HG03469 (cell line): ENCODE results near the gene WDR82.

ENCODE experiments used
- ATAC-seq: cut with Tn5 transposase; IDR thresholded peaks from one replicate; pipeline ENCODE4 v1.9.1; 2021; ENCODE audit warnings: mild to moderate bottlenecking, moderate library complexity, moderate number of reproducible peaks; ENCODE audit not compliant: unreplicated experiment

The WDR82 gene, protein sequence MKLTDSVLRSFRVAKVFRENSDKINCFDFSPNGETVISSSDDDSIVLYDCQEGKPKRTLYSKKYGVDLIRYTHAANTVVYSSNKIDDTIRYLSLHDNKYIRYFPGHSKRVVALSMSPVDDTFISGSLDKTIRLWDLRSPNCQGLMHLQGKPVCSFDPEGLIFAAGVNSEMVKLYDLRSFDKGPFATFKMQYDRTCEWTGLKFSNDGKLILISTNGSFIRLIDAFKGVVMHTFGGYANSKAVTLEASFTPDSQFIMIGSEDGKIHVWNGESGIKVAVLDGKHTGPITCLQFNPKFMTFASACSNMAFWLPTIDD

DNA sequence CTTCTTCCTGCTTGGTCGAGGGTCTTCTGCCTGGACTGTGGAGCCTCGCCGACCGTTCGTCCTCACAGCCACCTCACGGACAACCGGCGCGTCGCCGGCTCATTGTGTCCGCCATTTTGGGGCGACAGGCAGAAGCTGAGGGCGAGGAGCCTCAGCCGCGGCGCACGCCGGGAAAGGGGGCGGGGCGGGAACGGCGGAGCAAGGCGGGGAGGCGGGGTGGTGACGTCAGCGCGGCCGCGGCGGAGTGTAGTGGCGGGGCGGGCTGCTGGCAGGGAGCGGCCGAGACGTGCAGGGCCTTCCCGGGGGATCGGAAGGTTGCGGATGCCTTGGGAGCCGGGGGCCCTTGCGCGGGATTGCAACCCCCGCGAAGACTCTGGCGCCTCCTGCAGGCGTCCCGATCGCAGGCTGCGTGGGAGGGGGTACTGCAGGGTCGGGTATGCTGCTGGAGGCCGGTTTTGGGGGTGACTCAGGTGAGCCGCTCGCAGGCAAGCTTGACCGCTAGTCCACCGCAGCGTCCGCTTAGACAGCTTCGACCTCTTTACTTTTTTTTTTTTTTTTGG lies at the start of gene WDR82:
TSS of gene WDR82 (minus strand) at position 140 of the 560 bp plus-strand sequence. CDS start 288 bp downstream, outside the sequence.
- ATAC-seq, result peak; percentile 63

GRCh38 chr3:52327486-52328290 lies 49.2 kb upstream of the WDR82 start:
- ATAC-seq, result no peak

GRCh38 chr3:52326976-52327375 lies 48.5 kb upstream of the WDR82 start:
- no peak for ATAC-seq

DNA sequence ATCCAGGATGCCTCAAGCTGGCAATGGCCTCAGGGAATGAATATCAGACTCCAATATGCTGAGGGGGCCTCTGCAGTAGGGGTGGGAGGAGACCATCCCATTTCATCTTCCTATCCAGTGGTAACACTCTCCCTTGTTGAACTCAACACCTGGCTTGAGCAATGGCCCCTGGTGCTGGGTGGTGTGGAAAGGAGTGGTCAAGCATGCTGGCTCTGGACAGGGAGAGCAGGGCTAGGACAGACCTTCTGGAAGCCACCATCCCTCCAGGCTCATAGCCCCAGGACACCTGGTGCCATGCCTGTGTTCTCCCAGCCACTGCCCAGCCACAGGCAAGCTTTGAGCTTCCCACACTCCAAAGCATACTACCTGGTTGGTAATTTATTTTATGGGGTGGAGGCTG lies 47.2 kb upstream of the WDR82 start:
- no peak for ATAC-seq

DNA sequence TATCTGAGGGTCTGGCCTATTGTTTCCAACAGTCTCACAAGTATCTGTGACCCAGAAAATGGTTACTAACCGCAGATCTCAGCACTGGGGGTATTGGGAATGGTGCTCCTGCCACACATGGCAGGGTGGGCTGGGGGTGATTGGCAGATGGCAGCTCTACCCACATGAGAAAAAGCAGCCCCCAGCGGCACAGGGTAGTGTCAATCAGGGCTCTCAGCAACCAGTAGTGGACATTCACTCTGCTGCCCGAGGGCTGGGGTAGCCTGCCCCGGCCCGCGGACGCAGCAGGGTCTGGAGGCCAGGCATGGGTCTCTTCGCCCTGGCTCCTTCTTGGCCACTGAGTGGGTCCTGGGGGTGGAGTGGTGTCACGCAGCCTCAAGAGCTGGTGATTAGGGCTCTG lies 46.2 kb upstream of the WDR82 start:
- ATAC-seq, result no peak

DNA sequence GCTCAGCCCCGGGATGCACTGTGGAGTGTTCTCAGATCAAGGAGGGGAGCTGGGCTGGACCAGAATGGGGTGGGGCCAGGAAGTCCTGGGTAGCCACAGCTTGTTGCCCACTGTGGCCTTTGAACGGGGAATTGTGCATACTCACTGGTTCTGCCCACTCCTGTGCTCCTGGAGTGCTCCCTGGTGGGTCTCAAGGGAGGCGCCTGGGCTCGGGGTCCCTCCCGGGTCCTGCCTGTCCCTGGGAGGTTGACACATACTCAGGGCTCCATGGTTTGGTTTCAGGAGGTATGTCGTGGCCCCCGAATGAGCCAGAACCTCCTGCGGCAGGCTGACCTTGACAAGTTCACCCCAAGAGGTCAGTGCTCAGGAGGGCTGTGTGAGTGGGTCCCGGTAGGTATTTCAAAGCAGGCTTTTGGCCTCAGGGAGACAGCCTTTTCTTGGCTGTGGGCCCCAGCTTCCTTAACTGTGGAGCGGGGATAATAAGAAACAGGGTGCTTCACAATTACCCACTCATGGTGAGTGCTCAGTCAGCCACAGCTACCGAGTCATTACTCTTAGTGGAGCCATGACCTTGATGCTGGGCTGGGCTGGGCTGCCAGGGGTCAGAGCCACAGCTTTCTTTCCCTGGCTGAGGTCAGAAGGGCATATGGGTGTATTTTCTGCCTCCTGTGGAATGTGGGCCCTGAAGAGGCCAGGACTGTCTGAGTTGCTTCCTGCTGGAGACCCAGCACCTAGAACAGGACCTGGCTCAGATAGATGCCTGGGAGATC lies 45.3 kb upstream of the WDR82 start:
- ATAC-seq, result no peak

DNA sequence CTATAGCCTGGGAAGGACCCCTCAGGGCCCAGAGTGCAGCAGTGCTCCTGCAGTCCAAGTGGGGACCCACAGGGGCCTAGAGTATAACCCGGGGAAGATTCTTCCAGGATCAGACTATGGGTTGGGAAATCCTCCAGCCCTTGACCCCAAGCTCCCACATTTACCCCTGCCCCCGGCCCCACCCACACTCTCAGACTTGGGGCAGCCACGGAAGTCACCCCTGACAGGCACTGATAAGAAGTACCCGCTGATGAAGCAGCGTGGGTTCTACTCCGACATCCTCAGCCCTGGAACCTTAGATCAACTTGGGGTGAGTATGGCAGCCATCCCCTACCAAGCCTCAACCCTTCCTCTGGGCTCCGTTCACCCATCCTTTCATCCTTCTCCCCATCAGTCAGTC lies 44.0 kb upstream of the WDR82 start:
- no peak for ATAC-seq

DNA sequence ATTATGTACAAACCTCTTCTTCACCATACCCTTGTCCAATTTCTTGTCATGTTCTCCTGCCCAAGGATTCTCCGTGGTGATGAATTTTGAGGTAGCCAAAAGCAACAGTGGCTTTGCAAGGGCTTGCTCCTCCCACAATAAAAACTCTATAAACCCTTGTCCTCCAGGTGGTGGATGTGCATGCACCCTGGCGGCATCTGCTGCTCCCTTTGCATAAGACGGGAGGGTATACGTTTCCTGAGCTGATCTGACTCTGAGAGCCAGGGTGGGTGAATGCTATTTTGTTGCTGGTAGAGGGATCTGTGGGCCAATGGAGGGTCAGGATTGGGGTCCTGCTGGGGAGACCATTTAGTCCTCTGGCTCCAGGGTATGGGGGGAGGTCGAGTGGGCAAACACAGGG lies 43.0 kb upstream of the WDR82 start:
- ATAC-seq, result no peak

DNA sequence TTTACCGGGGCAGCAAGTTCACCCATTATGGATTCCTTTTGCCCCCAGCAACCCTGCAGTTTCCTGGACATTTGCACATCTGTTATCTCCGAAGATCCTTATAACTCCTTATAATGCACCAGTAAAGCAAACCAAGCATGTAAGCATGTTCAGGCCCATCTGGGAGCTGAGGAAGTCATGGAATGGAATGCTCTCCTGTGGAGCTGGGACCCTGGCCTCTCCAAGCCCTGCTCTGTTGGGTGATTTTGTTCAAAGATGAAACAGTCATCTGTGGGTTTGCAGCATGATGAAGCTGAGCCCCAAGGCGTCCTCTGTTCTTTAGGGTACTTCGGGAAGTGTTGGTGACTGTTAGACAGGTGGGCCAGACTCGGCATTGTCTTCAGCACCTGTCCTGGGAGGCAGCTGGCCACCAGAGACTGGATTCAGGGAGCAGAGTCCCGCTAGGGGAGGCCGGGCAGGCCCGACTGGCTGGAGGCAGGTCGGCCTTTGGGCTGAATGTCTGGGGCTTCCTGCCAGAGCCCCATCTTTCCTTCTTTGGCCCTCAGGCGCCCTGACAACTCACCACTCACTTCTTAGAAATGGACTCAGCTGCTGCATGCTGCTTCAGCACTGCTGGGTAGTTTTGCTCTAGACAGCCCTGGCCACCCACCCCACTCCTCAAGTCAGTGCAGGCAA lies 41.6 kb upstream of the WDR82 start:
- ATAC-seq, result no peak

- no peak for ATAC-seq
These were observed 39.9 kb upstream of the WDR82 start for GRCh38 chr3:52318186-52318816.

DNA sequence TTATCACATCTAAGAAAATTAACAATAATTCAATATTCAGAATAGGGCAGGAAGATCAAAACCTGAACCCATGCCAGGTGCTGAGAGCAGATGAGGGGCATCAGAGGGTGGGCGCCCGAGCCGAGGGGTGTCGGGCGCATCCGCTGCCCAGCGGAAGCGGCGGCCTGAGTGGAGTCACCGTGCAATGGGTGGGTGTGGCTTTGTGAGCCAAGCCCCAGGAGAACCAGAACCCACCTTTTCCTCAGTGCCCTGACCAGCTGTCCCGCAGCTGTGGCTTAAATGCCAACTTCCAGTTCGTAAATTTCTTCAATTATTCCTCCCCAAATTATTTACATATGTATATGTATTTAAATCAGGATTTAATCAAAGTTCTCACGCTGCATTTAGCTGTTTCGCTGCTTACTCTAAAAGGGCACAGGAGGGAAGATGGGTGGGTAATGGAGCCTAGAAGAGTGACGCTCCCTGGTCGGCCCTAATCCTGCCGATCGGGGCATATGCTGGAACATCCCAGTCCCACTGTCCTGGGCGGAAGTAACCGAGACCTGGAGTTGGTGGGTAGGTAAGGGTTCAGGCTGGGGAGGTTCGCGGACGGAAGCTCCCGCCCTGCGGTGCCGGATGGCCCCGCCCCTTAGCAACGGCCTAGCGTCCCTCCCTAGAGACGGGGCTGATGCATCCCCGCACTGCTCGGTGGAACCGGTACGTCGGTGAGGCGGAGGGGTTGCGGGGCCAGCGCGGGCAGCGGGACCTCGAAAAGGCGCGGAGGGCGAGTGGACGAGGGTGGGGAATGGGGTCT lies 39.0 kb upstream of the WDR82 start:
- no peak for ATAC-seq

- ATAC-seq, result no peak
These were observed 37.7 kb upstream of the WDR82 start, which contains the start of gene DNAH1 for GRCh38 chr3:52315977-52316764. Gene DNAH1 (plus strand): TSS chr3:52316319. CDS start chr3:52322443, 6,124 bp downstream.

- ATAC-seq, result no peak
These were observed 36.6 kb upstream of the WDR82 start for GRCh38 chr3:52315006-52315405.

DNA sequence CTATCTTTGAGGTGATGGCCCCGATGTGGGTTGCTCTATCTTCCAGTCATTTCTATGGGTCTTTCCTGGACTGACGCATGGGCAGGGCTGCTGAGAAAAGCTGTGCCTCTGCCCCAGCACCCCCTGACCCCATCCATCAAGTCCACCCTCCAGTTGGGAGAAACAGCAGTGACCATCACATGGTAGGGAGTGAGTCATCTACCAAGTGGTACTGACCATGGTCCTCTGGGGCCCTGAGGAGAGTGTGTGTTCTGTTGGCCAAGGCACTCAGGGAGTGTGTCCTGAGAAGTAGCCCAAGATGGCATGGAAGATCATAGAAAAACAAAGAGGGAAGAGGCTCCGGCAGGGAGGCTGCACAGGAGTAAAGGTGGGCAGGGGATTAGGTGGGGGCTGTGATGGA lies 36.0 kb upstream of the WDR82 start:
- ATAC-seq, result no peak

- peak; percentile 73 for ATAC-seq
These were observed 35.3 kb upstream of the WDR82 start for GRCh38 chr3:52313774-52314188.

- ATAC-seq, result no peak
These were observed 34.8 kb upstream of the WDR82 start for GRCh38 chr3:52313188-52313773.

DNA sequence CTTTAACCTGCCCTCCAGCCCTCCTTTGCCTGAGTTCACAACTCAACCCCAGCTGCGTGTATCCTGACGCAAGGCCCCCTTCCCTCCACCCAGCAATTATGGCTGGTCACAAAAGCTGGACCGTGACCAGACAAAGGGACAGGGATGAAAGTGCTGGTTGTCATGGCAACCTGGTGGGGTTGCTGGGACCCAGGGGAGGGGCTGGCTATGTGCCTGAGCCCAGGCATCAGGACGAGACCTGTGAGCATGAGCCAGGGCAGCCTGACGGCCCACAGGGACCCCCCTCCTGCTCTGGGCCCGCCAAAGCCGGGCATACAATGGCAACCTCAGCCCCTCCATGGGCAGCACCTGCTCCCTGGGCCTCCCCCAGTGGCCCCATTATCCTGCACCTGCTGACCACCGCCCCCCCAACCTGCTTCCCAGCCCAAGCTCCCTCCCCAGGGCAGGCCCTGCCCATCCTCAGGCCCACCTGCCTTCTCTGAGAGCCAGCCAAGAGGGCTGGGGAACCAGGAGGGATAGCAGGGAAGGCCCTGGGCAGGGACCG lies 33.2 kb upstream of the WDR82 start:
- no peak for ATAC-seq
